Parathyroid adenoma (tissue), 2 donors: ENCODE results near the gene HJURP.

Source experiments
- H2AFZ ChIP-seq: fragments of 300-600 bp; sonication (generic); one replicate; pipeline ENCODE4 v1.7.0; 2017; ENCODE audit warnings: antibody characterized with exemption, mild to moderate bottlenecking
- H3K27ac ChIP-seq: fragments of 300-600 bp; sonication (generic); one replicate; pipeline ENCODE4 v1.7.0; 2017
- H3K27me3 ChIP-seq: fragments of 300-600 bp; sonication (generic); one replicate; pipeline ENCODE4 v1.7.0; 2017; ENCODE audit warnings: low read length; ENCODE audit not compliant: control insufficient read depth, insufficient read depth
- H3K36me3 ChIP-seq: fragments of 300-600 bp; sonication (generic); one replicate; pipeline ENCODE4 v1.7.0; 2017; ENCODE audit warnings: low read length; ENCODE audit not compliant: control insufficient read depth, insufficient read depth
- H3K4me1 ChIP-seq: fragments of 300-600 bp; sonication (generic); one replicate; pipeline ENCODE4 v1.7.0; 2017; ENCODE audit warnings: control low read depth
- H3K4me2 ChIP-seq: fragments of 300-600 bp; sonication (generic); one replicate; pipeline ENCODE4 v1.7.0; 2017; ENCODE audit warnings: low read length
- H3K4me3 ChIP-seq: fragments of 300-600 bp; sonication (generic); one replicate; pipeline ENCODE4 v1.7.0; 2017; ENCODE audit warnings: low read depth, low read length
- H3K79me2 ChIP-seq: fragments of 300-600 bp; sonication (generic); one replicate; pipeline ENCODE4 v1.7.0; 2017; ENCODE audit warnings: control low read depth
- H3K9ac ChIP-seq: fragments of 300-600 bp; sonication (generic); one replicate; pipeline ENCODE4 v1.7.0; 2017; ENCODE audit warnings: mild to moderate bottlenecking
- H3K9me3 ChIP-seq: fragments of 300-600 bp; sonication (generic); one replicate; pipeline ENCODE4 v1.7.0; 2017; ENCODE audit warnings: low read length; ENCODE audit not compliant: control insufficient read depth
- TF ChIP-seq, protein P1 (sequence below): fragments of 300-600 bp; sonication (generic); IDR thresholded peaks from one replicate; pipeline ENCODE4 v1.7.0; 2017; ENCODE audit warnings: antibody characterized with exemption, mild to moderate bottlenecking
- donor health status: primary hyperparathyroidism.

The HJURP gene

DNA sequence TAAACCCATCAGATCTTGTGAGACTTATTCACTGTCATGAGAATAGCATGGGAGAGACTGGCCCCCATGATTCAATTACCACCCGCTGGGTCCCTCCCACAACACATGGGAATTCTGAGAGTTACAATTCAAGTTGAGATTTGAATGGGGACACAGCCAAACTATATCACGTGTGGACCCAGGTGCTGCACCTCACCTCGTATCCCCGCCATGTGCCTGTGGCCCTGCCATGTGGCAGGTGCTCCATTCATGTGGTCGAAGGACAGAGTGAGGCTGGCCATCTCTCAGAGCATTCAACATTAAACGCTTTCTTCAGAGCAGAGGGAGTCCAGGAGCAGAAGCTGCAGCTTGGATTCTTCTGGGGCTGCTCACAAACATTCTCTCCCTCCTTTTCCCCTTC lies 44.0 kb downstream of the HJURP start:
- Histone ChIP-seq H3K4me1 (no peaks in the 10 kb centered on the region), H3K4me3 (no peak overlapping the region), H3K9ac (no peak overlapping the region), H3K79me2 (no peaks in the 10 kb centered on the region), H3K4me2 (no peak overlapping the region), H3K27ac (no peak overlapping the region), H2AFZ (no peak overlapping the region), H3K36me3 (no peaks in the 10 kb centered on the region), H3K27me3 (no peaks in the 10 kb centered on the region), H3K9me3 (no peaks in the 10 kb centered on the region)
- TF ChIP-seq, protein P1, sequence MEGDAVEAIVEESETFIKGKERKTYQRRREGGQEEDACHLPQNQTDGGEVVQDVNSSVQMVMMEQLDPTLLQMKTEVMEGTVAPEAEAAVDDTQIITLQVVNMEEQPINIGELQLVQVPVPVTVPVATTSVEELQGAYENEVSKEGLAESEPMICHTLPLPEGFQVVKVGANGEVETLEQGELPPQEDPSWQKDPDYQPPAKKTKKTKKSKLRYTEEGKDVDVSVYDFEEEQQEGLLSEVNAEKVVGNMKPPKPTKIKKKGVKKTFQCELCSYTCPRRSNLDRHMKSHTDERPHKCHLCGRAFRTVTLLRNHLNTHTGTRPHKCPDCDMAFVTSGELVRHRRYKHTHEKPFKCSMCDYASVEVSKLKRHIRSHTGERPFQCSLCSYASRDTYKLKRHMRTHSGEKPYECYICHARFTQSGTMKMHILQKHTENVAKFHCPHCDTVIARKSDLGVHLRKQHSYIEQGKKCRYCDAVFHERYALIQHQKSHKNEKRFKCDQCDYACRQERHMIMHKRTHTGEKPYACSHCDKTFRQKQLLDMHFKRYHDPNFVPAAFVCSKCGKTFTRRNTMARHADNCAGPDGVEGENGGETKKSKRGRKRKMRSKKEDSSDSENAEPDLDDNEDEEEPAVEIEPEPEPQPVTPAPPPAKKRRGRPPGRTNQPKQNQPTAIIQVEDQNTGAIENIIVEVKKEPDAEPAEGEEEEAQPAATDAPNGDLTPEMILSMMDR, result no peak

DNA sequence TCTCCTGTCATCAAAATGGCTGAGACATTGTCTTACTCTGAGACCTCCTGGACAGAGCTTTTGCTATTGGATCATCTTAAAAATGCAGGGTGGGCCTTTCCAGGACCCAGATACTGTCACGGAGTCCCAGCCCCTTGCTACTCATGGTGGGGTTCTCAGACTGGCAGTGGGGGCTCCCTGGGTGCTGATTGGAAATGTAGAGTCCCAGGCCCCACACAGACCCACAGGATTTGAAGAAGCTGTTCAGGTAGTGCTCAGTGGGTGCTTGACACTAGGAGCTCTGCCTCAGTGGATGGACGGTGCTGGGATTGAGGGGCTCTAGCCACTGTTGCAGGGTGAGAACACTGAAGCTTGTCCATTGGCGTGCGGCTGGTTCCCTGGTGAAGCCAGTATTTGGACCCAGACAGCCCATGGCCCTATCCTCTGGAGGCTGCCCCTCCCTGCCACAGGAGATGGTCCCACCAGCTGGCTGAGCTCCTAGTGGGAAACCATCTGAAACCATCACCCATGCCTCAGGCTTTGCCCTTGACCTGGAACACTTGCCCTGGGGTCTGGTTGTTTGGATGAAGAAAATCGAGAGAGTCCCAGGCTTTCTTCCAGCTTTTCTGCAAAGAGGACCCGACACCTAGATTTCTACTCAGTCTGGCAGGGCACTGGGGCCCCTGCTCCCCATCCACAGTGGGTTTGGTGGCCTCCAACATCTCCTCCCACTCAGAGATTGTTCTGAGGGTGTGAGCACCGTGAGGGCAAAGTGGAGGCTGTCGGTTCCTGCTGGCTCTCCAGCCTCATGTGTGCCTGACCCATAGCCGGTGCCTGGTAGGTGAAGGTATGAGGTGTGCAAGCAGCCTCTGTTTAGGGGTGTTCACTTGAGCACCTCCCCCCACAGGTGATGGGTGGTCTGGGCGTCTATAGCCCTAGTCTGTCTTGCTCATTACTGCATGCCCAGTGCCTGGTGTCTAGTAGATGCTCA lies 46.1 kb downstream of the HJURP start:
- Histone ChIP-seq H3K9ac (no peak overlapping the region), H3K27ac (no peak overlapping the region), H3K27me3 (no peaks in the 10 kb centered on the region), H3K36me3 (no peaks in the 10 kb centered on the region), H3K79me2 (no peaks in the 10 kb centered on the region), H3K4me2 (no peak overlapping the region), H3K4me1 (no peaks in the 10 kb centered on the region), H3K4me3 (no peak overlapping the region), H3K9me3 (no peaks in the 10 kb centered on the region), H2AFZ (no peak overlapping the region)
- TF ChIP-seq, protein P1, result no peak

DNA sequence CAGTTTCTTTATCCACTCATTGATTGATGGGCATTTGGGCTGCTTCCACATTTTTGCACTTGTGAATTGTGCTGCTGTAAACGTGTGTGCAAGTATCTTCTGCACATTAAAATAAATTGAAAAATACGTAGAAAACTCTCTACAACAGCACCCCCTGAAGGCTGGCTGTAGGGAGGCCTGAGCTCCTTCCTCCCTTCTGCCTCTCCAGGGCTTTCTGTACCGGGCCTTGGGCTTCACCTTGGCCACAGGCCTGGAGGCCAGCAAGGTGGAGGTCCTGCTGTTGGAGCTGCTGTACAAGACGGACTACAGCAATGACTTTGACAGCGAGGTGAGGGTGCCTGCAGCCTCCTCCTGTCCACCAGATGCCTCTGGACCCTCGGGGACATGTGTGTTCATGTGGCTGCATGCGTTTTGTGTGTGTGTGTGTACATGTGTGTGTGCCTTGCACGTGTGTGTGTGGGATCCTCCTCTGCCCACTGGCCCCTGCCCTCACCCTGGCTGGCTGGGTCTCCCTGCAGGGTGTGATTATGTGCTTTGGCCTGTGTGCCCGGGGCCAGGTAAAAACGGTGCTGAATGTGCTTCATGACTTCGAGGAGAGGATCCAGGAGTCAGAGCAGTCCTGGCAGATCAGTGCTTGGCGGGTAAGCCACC lies 47.0 kb downstream of the HJURP start:
- H3K9ac ChIP-seq, result no peak overlapping the region
- no peaks in the 10 kb centered on the region for H3K27me3 ChIP-seq
- H3K4me3 ChIP-seq, result no peak overlapping the region
- no peak overlapping the region for H2AFZ ChIP-seq
- H3K9me3 ChIP-seq, result no peaks in the 10 kb centered on the region
- no peaks in the 10 kb centered on the region for H3K4me1 ChIP-seq
- H3K36me3 ChIP-seq, result no peaks in the 10 kb centered on the region
- no peak overlapping the region for H3K27ac ChIP-seq
- H3K79me2 ChIP-seq, result no peaks in the 10 kb centered on the region
- TF ChIP-seq, protein P1, result no peak
- no peak overlapping the region for H3K4me2 ChIP-seq

DNA sequence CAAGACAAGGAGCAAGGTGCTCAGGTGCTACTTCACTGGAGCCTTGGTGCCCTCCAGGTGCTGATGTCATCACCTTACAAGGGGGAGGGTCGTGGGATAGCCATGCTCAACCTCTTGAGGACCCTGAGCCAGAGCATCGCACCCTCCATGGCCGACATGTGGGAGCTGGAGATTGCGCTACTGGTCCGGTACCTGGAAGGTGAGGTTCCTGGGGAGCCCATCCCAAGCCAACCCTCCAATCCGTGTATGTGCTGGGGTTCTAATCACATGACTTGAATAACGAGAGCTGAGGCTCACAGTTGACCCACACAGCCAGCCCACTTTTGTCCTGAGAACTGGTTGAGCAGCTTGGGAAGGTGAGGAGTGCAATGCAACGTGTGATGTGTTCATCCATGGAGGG lies 50.3 kb downstream of the HJURP start:
- Histone ChIP-seq H3K9me3 (no peaks in the 10 kb centered on the region), H2AFZ (no peak overlapping the region), H3K4me1 (no peaks in the 10 kb centered on the region), H3K36me3 (no peaks in the 10 kb centered on the region), H3K4me3 (no peak overlapping the region), H3K79me2 (no peaks in the 10 kb centered on the region), H3K9ac (no peak overlapping the region), H3K4me2 (no peak overlapping the region), H3K27me3 (no peaks in the 10 kb centered on the region), H3K27ac (no peak overlapping the region)
- TF ChIP-seq, protein P1, result no peak
